ENCODE results near the gene TMEM11.

DNA sequence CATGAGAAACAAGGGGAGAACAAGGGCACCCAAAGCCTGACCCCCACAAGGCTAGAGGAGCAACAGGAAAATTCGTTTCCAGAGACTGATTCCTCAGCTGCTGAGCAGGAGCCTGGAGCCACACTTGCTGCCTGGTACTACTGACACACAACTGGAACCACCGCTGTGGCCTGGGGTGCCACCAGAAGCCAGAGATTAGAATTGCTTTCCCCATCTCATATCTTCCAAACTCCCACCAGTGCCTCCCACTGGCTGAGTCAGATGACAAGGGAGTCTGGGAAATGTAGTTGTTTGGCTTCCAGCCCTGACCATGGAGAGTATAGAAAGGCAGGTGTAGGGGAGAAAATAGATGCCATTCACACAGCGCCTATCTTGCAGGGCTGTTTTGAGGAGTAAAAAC lies 4.1 kb upstream of the TMEM11 start:
- TF ChIP-seq, protein P1, sequence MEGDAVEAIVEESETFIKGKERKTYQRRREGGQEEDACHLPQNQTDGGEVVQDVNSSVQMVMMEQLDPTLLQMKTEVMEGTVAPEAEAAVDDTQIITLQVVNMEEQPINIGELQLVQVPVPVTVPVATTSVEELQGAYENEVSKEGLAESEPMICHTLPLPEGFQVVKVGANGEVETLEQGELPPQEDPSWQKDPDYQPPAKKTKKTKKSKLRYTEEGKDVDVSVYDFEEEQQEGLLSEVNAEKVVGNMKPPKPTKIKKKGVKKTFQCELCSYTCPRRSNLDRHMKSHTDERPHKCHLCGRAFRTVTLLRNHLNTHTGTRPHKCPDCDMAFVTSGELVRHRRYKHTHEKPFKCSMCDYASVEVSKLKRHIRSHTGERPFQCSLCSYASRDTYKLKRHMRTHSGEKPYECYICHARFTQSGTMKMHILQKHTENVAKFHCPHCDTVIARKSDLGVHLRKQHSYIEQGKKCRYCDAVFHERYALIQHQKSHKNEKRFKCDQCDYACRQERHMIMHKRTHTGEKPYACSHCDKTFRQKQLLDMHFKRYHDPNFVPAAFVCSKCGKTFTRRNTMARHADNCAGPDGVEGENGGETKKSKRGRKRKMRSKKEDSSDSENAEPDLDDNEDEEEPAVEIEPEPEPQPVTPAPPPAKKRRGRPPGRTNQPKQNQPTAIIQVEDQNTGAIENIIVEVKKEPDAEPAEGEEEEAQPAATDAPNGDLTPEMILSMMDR (IDR thresholded peaks at IDR 0.05), result no peak
- no peak for TF ChIP-seq POLR2A (IDR thresholded peaks at IDR 0.05)

All from Peyer's patch (tissue), 4 donors.